Tongue (tissue), 2 donors: ENCODE results near the gene BRSK1. TPM values are rescaled to one million over a fixed set of nuclear protein-coding genes. Genes with fewer than 3 reads are reported as not detected.
A peak's percentile ranks its signal among the peaks of the same experiment; 100 is the strongest.
"Not testable (repeated sequence)": the region's sequence is repeated elsewhere in the genome, so short reads cannot be mapped to it uniquely, and the experiment has no call there.

Source experiments
- DNase-seq: peaks from one replicate; pipeline ENCODE4 v3.0.0-alpha.2; 2015
- total RNA-seq: library from RNA; depleted of rRNA; stranded (reverse); fragments of >200 nt; gene quantifications from one replicate; pipeline ENCODE4 v1.2.3, GENCODE V29; 2014

Gene BRSK1
- total RNA-seq, 1 donor from 2014 or later, result 5.0 TPM

- DNase-seq, result peak; percentile 47
Measured at GRCh38 chr19:55304279-55304978, 20.6 kb downstream of the BRSK1 start.

DNA sequence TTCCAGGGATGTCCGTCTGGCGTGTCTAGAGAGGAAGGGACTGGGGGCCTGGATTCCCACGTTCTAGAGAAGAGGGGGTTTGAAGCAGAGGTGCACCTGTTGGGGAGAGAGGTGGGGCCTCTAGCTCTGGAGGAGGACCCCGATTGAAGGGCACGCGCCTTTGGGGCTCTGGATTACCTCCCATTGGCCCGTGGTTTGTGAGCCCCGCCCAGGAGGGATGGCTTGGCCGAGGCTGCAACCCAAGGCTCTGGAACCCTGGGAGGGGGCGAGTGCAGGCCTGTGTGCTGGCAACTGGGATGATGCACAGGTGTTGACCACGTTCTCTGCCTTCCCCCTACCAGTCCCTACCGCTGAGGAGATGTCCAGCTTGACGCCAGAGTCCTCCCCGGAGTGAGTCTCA, 21.2 kb downstream of the BRSK1 start:
- DNase-seq, result no peak

DNA sequence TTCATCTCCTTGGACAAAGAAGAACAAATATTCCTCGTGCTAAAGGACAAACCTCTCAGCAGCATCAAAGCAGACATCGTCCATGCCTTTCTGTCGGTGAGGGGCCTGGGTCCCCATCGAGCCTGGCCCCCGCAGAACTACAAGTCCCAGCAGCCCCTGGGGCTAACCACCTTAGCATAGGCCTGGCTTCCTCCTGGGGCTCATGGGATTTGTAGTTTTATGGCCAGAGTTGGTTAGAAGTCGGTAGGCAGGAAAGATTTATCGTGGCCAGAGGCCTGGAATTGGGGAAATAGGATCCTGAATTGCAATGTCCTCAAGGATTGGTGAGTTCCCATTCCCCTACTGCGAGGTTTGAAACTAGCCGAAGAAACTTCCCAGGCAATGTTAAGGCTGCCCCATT, 21.7 kb downstream of the BRSK1 start:
- DNase-seq, result peak; percentile 67

GRCh38 chr19:55305983-55306562, 22.3 kb downstream of the BRSK1 start:
- DNase-seq, result no peak

- DNase-seq, result no peak
Measured at GRCh38 chr19:55306712-55307111, 22.9 kb downstream of the BRSK1 start.

DNA sequence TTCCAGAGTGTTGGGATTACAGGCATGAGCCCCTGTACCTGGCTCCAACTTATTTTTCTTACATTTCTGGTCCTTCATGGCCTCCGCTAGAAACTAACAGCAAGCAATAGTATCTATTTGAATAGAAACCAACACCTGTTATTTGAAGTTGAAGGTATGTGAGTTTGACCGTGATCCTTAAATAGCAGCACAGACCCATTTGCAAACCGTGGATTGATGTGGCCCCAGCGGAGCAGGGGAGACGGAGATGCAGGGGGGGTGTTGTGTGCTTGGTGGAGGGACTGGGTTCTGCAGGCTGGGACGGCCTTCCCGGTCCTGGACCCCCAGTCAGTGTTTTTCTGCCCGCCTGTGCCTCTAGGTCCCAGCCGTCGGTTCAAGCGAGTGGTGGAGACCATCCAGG, 24.5 kb downstream of the BRSK1 start:
- no peak for DNase-seq

DNA sequence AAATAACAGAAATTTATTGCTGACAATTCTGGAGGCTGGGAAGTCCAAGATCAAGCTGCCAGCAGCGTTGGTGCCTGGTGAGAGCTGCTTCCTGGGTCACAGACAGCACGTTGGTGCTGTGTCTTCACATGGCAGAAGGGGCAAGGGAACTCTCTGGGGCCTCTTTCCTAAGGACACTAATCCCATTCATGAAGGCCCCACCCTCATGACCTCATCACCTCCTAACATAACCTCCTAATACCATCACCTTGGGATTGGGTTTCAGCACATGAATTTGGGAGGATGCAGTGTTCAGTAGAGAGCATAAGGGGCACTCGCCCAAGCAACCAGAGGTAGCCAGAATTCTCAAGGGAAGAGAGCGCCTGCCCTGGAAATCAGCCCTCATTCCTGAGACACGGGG, 25.7 kb downstream of the BRSK1 start:
- no peak for DNase-seq

DNA sequence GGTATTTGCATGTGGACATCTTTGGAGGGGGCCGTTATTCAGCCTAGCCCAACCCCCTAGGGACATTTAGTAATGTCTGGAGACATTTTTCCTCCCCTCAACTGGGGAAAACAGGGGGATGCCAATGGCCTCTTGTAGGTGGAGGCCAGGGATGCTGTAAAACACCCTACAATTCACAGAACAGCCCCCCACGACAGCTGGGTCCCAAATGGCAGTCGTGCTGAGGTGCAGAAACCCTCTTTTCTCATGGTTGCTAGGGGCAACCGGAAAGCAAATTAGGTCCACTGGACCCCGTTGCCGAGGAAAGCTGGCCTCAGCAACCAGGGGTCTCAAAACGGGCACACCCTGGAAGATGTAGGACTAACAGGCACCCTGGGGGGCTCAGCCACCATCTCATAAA, 26.7 kb downstream of the BRSK1 start:
- DNase-seq, result no peak

DNA sequence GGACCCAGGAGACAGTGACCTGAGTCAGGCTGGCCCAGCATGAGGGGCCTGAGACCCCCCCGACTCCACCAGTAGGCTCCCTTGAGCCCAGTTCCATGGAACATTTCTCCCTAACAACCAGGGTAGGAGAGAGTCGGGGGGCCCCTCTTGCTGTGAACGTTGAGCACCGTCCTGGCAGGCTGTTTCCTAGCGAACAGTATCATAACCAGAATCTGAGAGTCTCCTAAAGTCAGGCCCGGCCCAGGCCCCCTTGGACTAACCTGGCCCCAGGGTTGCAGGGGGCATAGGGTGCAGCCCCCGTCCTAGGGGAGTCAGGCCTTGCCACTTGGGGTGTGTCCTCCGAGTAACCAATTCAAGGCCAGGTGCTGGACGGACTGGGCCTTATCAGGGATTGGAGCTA, 27.6 kb downstream of the BRSK1 start:
- no peak for DNase-seq

GRCh38 chr19:55311797-55312196, 28.0 kb downstream of the BRSK1 start:
- no peak for DNase-seq

GRCh38 chr19:55312621-55313512, 29.1 kb downstream of the BRSK1 start:
- DNase-seq, result peak; percentile 37

DNA sequence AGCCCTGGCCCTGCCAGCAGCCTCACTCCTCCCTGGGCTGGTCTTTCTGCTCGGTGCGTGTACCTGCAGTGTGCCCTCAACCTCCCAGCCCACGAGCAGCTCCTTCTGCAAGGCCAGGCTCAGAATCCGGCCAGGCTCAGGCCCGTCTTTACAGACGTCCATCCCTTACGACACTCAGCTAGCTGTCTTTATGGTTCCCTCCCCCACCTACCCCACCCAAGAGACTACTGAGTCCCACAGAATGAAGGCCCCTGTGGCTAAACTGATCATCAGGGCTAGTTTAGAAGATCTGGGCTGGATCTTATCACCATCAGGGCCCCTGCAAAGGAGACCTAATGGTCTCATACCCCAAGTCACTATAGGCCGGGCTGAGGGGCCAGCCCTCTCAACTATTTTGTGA, 30.6 kb downstream of the BRSK1 start:
- DNase-seq, result no peak

DNA sequence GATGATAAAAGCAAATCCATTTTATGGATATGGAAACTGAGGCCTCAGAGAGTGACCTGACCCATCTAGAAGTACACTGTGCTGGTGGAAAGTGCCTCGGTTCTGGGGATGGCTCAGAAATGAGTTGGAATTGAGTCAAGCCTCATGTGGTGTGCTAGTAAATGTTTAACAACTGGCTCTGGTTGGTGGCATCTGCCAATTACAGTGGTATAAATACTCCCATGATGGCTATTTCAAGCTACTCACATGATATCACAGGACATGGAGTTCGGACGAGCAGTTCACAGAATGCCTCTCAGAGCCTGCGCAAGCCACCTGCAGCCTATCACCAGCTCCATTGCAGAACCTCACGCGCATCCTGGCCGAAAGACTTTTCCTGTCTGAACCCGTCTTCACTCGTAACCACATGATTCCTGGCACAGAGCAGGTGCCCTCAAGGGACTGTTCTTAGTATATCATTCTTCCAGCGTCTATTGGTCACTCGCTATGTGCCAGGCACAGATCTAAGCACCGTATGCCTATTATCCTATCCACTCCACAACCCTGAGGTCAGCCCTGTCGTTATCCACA, 32.2 kb downstream of the BRSK1 start:
- no peak for DNase-seq

DNA sequence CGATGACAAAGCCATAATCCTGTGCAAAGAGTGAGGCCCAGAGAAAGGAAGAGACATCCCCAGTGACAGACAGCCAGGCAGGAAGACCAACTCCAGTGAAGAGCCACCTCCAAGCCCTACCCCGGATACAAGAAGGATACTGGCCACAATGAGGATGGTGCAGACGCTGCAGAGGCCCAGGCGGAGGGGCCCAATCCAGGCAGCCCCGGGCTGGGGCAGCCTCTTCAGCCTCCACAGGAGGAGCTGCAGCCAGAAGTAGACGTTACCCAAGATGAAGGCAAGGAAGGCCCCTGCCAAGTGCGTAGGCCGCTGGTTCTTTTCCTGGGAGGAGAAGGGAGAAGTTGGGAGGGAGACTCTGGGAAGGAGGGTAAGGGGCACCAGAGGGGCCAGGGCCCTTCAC, 32.8 kb downstream of the BRSK1 start:
- no peak for DNase-seq

- peak; percentile 80 for DNase-seq
Measured at GRCh38 chr19:55319785-55320184, 36.0 kb downstream of the BRSK1 start.

- DNase-seq, result no peak
Measured at GRCh38 chr19:55320844-55321419, 37.1 kb downstream of the BRSK1 start.

- DNase-seq, result no peak
Measured at GRCh38 chr19:55321466-55322137, 37.8 kb downstream of the BRSK1 start.

DNA sequence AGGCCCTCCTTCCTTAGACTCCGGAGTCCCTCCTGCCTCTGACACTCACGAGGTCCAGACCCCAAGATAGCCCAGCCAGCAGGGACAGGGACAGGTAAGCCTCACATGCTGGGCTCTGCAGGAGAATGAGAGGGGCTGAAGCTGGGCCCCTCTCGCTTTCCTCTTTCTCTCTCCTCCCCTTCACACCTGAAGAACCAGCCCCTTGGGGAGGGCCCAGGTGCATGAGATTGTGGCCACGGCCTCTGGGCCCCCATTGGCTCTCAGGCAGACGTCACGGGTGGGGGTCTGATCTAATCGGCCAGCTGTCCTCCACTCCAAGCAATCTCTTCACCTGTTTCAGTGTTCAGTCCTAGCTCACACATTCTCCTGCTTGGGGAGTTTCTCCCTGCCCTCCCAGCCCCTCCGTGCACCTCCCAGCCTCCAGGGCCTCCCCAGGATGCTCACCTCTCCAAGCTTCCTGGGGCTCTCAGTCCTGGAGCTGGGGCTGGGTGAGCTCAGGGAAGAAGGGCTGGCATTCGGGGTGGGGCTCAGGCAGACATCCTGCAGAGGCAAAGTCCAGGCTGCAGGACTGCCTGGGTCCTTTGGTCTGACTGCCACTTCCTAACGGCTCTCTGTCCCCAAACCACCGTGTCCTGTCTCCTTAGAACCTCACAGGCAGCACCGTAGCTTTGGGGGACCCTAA, 38.5 kb downstream of the BRSK1 start:
- DNase-seq, result no peak

DNA sequence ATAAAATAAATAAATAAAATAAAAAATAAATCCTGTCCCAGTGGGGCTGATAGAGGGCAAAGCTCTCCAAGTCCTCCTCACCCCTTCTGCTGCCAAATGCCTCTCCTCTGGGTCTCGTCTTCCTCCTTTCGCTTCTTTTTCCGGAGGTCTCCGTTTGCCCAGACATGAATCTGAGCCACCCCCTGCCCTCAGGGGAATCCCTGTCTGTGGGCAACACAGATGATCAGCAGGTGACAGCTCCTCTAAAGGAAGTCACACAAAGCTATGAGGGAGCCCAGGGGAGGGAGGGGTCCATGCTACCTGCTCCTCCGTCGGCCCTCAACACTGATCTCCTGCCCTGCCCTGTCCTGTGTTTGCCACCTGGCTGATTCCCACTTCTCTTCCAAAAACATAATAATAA, 40.9 kb downstream of the BRSK1 start:
- no peak for DNase-seq

GRCh38 chr19:55325172-55325571, 41.4 kb downstream of the BRSK1 start, which contains the start of gene TMEM150B:
Gene TMEM150B (minus strand): TSS chr19:55325341. CDS start chr19:55321036, 4,305 bp downstream.
- DNase-seq, result no peak

GRCh38 chr19:55328774-55329318, 45.0 kb downstream of the BRSK1 start:
- not testable (repeated sequence) for DNase-seq
